ENCODE results near the gene GREM1. TPM values are rescaled to one million over a fixed set of nuclear protein-coding genes. Genes with fewer than 3 reads are reported as not detected.

The GREM1 gene
- total and polyA plus RNA-seq, 2 of the 8 experiments (the other 6 are each of a cell fraction or from before 2014, with no cell fraction given) = 0.12 to 1.1 TPM

DNA sequence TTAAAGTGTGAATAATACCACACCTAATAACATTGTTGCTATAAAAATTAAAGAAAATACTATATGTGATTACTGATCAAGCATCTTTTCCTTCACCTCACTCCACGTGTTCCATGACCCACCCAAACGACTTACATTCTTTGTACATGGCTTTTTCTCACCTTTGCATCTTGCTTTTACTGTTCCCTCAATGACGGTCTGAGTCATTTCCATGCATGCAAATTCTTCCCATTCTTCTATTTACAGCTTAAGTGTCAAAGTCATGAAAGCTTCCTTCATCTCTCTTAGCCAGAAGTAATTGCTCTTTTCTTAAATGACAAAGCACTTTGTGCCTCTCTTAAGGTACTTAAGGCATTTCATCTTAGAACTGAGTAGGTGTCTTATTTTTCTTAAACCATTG lies 64.0 kb downstream of the GREM1 start (continued):
- TF ChIP-seq, protein P1, sequence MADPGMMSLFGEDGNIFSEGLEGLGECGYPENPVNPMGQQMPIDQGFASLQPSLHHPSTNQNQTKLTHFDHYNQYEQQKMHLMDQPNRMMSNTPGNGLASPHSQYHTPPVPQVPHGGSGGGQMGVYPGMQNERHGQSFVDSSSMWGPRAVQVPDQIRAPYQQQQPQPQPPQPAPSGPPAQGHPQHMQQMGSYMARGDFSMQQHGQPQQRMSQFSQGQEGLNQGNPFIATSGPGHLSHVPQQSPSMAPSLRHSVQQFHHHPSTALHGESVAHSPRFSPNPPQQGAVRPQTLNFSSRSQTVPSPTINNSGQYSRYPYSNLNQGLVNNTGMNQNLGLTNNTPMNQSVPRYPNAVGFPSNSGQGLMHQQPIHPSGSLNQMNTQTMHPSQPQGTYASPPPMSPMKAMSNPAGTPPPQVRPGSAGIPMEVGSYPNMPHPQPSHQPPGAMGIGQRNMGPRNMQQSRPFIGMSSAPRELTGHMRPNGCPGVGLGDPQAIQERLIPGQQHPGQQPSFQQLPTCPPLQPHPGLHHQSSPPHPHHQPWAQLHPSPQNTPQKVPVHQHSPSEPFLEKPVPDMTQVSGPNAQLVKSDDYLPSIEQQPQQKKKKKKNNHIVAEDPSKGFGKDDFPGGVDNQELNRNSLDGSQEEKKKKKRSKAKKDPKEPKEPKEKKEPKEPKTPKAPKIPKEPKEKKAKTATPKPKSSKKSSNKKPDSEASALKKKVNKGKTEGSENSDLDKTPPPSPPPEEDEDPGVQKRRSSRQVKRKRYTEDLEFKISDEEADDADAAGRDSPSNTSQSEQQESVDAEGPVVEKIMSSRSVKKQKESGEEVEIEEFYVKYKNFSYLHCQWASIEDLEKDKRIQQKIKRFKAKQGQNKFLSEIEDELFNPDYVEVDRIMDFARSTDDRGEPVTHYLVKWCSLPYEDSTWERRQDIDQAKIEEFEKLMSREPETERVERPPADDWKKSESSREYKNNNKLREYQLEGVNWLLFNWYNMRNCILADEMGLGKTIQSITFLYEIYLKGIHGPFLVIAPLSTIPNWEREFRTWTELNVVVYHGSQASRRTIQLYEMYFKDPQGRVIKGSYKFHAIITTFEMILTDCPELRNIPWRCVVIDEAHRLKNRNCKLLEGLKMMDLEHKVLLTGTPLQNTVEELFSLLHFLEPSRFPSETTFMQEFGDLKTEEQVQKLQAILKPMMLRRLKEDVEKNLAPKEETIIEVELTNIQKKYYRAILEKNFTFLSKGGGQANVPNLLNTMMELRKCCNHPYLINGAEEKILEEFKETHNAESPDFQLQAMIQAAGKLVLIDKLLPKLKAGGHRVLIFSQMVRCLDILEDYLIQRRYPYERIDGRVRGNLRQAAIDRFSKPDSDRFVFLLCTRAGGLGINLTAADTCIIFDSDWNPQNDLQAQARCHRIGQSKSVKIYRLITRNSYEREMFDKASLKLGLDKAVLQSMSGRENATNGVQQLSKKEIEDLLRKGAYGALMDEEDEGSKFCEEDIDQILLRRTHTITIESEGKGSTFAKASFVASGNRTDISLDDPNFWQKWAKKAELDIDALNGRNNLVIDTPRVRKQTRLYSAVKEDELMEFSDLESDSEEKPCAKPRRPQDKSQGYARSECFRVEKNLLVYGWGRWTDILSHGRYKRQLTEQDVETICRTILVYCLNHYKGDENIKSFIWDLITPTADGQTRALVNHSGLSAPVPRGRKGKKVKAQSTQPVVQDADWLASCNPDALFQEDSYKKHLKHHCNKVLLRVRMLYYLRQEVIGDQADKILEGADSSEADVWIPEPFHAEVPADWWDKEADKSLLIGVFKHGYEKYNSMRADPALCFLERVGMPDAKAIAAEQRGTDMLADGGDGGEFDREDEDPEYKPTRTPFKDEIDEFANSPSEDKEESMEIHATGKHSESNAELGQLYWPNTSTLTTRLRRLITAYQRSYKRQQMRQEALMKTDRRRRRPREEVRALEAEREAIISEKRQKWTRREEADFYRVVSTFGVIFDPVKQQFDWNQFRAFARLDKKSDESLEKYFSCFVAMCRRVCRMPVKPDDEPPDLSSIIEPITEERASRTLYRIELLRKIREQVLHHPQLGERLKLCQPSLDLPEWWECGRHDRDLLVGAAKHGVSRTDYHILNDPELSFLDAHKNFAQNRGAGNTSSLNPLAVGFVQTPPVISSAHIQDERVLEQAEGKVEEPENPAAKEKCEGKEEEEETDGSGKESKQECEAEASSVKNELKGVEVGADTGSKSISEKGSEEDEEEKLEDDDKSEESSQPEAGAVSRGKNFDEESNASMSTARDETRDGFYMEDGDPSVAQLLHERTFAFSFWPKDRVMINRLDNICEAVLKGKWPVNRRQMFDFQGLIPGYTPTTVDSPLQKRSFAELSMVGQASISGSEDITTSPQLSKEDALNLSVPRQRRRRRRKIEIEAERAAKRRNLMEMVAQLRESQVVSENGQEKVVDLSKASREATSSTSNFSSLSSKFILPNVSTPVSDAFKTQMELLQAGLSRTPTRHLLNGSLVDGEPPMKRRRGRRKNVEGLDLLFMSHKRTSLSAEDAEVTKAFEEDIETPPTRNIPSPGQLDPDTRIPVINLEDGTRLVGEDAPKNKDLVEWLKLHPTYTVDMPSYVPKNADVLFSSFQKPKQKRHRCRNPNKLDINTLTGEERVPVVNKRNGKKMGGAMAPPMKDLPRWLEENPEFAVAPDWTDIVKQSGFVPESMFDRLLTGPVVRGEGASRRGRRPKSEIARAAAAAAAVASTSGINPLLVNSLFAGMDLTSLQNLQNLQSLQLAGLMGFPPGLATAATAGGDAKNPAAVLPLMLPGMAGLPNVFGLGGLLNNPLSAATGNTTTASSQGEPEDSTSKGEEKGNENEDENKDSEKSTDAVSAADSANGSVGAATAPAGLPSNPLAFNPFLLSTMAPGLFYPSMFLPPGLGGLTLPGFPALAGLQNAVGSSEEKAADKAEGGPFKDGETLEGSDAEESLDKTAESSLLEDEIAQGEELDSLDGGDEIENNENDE (IDR thresholded peaks at IDR 0.05; ENCODE audit: insufficient replicate concordance, low read length) = no peak
- TF ChIP-seq KDM4A (IDR thresholded peaks at IDR 0.05; ENCODE audit: low read depth, low read length, severe bottlenecking) (no peak), PHF8 (conservative IDR thresholded peaks at IDR 0.05; ENCODE audit: low read depth, low read length) (no peak), POLR2A (IDR thresholded peaks at IDR 0.05; ENCODE audit: control extremely low read depth in 1 of 2, low read depth in 2 of 2, low read length in 2 of 2) (no peak), BRCA1 (IDR thresholded peaks at IDR 0.05; ENCODE audit: low read depth, low read length) (no peak)

Measured in H1 (cell line).